ENCODE data around the gene RIC1.
"Not testable (repeated sequence)": the region's sequence is repeated elsewhere in the genome, so short reads cannot be mapped to it uniquely, and the experiment has no call there.

Gene RIC1

DNA sequence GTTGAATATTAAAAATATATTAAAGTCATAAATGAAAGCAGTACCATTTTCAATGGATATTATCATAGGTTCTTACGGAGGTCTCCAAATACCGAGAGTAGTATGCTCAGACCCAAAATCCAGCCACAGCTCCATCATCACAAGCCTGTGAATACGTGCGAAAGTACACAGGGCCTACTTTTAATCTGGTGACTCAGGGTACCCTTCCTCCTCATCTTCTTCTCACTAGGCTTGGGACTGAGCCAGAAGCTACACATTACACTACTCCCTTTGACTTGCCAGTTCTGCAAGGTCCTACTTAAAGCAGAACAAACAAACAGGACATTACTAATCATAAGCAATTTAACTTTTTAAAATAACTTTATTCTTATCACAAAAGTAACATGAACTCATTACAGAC lies 7.6 kb upstream of the RIC1 start:
- DNase-seq (ENCODE audit: low read depth, low spot score): no peak

- DNase-seq (ENCODE audit: low read depth, low spot score): no peak
Measured at GRCh38 chr9:5622016-5622415, 6.9 kb upstream of the RIC1 start.

DNA sequence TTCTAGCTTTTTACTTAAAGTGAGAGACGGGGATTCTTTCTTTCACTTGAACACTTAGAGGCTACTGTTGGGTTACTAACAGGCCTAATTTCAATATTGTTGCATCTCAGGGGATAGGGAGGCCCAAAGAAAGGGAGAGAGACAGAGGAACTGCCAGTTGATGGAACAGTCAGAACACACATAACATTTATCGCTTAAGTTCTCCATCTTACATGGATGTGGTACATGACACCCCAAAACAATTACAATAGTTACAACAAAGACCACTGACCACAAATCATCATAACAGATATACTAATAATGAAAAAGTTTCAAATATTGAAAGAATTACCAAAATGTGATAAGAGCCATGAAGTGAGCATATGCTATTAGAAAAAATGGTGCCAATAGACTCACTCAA lies 4.3 kb upstream of the RIC1 start:
- DNase-seq (ENCODE audit: low read depth, low spot score): no peak

DNA sequence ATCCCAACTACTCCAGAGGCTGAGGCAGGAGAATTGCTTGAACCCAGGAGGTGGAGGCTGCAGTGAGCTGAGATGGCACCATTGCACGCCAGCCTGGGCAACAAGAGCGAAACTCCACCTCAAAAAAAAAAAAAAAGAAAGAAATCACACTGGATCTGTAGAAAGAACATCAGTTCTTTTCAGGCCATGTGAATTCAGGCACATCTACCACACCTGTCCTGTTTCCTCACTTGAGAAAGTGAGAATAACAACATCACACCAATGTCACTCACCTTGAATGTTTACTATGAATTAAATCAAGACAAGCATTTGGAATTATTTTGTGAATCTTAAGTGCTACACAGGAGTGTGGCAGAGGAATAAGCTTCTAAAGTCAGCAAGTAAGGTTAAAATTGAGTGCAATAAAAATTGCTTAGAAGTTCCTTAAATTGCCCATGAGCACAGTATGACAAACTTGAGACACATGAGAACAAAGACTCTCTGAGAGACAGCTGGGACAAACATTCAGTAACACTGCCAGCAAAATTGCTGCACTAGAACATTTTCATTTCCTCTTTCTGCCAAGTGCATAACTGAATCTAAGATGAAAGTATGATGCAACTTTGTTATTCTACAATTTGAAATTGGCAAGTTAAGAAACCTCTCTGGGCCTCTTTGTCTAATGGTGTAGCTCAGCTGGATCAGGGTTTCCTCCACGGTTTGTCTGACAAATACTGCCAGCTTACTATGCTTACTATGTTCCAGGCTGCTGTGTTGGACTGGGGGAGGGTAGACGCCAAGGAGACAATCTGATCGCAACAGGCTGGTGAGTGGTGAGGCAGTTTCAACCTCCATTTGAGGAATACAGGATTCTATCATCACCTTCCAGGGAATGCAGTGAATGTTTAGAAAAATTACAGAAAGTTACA lies 1.9 kb upstream of the RIC1 start:
- DNase-seq (ENCODE audit: low read depth, low spot score): peak; percentile 16

GRCh38 chr9:5627686-5628085 lies 1.2 kb upstream of the RIC1 start:
- not testable (repeated sequence) for DNase-seq (ENCODE audit: low read depth, low spot score)

- no peak for DNase-seq (ENCODE audit: low read depth, low spot score)
Measured at GRCh38 chr9:5628183-5628529, 751 bp upstream of the RIC1 start.

DNA sequence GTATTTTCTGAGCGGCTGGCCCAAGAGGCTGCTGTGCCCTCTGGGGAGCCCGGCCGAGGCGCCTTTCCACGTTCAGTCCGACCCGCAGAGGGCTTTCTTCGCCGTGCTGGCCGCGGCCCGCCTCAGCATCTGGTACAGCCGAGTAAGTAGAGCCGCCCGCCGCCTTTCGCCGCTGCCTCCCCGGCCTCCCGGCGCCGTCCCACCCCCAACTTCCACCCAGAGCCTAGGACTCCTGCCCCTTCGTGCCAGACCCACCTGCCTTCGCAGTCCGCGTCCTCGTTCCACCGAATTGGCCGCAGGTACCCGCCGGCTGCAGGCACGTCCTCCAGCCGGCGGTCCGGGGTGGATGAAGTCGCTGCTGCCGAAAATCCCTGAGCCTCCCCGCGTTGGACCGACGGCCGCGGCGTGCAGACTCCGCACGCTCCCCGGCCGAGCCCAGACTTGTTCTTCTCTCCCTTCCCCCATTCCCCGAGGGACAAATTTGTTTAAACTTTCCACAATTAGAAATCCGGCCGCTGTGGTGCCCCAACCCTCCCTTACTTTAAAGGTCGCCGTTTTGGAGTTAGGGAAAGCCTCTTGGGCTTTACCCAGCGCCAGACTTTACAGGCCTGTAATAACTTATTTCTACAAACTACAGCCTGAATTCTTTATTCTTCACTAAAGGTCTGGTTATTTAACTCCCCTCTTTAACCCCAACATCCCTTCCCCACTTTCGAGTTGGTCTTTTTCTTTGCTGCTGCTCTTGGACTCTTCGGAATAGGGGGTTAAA lies 589 bp downstream of the RIC1 start:
- peak; percentile 6 for DNase-seq (ENCODE audit: low read depth, low spot score)

GRCh38 chr9:5630081-5630507 lies 1.2 kb downstream of the RIC1 start:
- no peak for DNase-seq (ENCODE audit: low read depth, low spot score)

DNA sequence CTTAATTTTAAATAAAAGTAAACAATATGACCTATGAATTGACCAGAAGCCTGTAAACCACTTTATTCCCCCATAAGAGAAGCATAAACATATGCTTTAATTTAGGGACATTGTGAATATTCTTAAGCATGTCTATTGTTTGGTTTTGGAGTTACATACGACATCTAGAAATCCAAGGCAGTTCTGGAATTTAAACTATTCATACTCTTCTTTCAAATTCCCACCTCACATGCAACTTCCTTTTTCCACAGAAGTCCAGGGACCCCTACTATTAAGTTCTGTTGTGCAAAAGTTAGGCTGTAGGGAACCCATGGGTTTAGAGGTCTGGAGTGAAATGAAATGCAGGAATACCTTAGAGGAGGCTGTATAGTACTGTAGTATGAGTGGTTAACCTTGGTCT lies 2.1 kb downstream of the RIC1 start:
- DNase-seq (ENCODE audit: low read depth, low spot score): no peak

GRCh38 chr9:5632540-5632939 lies 3.6 kb downstream of the RIC1 start:
- DNase-seq (ENCODE audit: low read depth, low spot score): no peak

DNA sequence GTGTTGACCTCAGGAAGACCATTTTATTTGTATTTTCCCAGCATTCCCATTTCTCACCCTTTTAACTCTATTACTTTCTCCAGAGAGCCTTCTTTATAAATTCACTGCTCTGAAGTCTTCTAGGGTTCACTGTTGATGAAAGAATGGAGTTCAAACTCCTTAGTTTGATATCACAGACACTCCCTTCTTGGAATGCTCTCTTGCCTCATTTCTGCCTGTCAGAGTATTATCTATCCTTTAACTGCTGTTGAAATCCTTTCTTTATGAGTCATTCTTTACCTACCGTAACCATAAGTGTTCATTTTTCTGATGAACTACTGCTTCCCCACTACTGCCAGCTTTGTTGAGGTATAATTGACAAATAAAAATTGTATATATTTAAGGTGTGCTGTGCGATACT lies 4.3 kb downstream of the RIC1 start:
- DNase-seq (ENCODE audit: low read depth, low spot score): no peak

- no peak for DNase-seq (ENCODE audit: low read depth, low spot score)
Measured at GRCh38 chr9:5635390-5635789, 6.5 kb downstream of the RIC1 start.

DNA sequence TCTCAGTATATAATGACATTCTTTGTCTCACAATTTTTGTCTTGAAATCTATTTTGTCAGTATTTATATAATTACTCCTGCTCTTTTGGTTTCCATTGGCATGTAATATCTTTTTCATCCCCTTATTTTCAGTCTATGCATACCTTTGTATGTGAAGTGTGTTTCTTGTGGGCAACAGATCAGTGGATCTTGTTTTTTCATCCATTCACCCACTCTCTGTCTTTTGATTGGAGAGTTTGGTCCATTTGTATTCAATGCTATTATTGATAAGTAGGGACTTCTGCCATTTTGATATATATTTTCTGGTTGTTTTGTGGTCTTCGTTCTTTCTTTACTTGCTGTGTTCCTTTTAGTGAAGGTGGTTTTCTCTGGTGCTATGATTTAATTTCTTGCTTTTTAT lies 10.9 kb downstream of the RIC1 start:
- DNase-seq (ENCODE audit: low read depth, low spot score): no peak

DNA sequence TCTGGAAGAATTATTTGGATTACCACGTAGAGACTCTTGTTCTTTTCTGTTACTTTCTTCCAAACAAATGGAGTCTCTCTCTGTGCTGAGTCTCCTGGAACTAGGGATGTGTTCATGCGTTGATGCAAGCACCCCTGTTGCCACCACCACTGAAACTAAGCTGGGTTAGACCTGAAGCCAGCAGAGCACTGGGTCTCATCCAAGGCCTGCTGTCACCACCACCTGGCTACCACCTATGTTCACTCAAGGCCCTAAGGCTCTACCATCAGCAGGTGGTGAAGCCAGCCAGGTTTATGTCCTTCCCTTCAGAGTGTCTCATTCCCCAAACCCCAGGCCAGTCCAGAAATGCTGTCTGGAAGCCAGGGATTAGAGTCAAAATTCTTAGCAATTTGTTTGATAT lies 13.3 kb downstream of the RIC1 start:
- no peak for DNase-seq (ENCODE audit: low read depth, low spot score)

GRCh38 chr9:5643005-5643624 lies 14.2 kb downstream of the RIC1 start:
- DNase-seq (ENCODE audit: low read depth, low spot score): no peak

- DNase-seq (ENCODE audit: low read depth, low spot score): no peak
Measured at GRCh38 chr9:5644501-5644900, 15.6 kb downstream of the RIC1 start.

GRCh38 chr9:5646116-5646515 lies 17.2 kb downstream of the RIC1 start:
- no peak for DNase-seq (ENCODE audit: low read depth, low spot score)

DNA sequence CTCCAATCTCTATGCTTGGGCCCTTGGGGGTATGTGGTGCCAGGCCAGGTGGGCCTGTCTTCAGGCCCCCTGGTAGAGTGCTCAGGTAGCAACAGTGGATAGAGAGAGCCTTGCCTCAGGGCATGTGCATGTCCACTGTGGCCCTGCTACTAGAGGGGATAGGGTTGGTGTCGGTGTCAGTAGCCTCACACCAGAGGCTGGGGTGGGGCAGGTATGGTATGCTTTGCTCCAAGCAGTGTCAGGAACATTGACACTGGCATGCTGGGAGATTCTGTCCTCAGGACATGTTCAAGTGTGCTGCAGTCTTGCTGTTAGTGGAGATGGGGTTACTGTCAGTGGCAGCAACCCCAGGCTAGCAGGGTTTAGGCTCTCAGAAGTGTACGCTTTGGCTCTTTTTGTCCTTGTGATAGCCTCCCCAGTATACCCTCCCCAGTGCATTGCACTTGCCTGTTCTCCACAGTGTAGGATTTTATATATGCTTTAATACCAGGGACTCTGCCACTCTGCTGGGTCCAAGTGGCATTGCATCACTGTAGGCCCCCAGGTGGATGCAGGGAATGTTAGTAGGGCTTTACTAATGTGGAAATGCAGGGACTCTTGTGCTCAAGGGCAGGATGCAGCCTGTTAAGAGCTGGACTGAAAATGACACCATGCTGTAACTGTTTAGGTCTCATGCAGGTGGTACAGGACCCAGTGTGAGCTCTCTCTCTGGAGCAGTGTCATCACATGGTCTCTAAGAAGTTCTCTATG lies 21.6 kb downstream of the RIC1 start:
- no peak for DNase-seq (ENCODE audit: low read depth, low spot score)

GRCh38 chr9:5651246-5651645 lies 22.3 kb downstream of the RIC1 start:
- no peak for DNase-seq (ENCODE audit: low read depth, low spot score)

GRCh38 chr9:5652821-5653220 lies 23.9 kb downstream of the RIC1 start:
- no peak for DNase-seq (ENCODE audit: low read depth, low spot score)

DNA sequence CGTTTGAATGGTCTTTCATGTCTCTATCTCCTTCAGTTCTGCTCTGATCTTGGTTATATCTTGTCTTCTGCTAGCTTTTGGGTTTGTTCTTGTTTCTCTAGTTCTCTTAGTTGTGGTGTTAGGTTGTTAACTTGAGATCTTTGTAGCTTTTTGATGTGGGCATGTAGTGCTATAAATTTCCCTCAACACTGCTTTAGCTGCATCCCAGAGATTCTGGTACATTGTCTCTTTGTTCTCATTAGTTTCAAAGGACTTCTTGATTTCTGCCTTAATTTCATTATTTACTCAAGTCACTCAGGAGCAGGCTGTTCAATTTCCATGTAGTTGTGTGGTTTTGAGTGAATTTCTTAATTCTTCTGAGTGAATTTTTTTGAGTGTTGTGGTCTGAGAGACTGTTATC lies 33.9 kb downstream of the RIC1 start:
- not testable (repeated sequence) for DNase-seq (ENCODE audit: low read depth, low spot score)

- DNase-seq (ENCODE audit: low read depth, low spot score): no peak
Measured at GRCh38 chr9:5665059-5665458, 36.2 kb downstream of the RIC1 start.
